ENCODE measurements around the gene SEC23B.
"Not testable (repeated sequence)": the region's sequence is repeated elsewhere in the genome, so short reads cannot be mapped to it uniquely, and the experiment has no call there.

Gene SEC23B

DNA sequence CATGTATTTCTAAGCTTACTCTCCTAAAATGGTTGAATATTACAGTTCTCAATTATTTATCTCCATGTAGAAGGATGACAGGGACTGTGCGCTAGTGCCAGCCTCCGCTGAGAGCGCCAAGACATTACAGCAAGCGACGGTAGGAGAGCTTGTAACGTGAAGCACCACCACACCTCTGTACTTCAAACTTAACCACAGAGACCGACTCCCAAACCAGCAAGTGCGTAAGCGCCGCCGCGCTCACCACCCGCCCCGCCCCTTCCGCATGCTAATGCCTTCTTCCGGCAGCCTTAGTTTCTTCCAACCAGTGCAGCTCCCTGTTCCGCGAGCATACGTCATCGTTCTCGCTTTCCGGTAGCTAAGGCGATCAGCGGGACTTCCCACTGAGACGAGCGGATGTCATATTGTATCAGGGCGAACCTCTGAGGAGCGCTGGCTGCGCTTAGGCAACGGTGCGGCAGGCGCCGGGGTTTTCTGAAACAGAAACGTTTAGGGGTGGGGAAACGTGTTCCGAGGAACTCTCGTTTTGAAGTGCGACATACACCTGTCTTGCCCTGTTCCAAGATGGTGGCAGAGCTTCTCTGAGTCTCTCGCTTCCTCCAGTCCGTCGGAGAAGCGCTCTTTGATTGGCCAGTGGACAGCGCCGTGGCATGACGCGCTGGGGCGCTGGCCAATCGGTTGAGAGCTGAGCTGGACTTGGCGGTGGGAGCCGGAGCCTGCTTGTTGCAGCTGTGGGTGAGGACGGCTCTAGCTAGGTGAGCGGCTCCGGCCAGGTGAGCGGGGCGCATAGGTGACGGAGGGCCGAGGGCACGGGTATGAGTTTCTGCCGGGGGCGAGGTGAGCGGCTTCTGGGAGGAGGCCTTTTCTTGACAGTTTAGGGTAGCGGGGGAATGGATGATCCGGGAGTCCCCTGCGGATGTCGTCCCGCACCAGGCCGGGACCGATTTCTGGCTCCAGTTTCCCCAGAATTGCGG is at the start of gene SEC23B:
TSS of gene SEC23B (plus strand) at position 723 of the 974 bp plus-strand sequence. CDS start 2,896 bp downstream, outside the sequence.
- peak; percentile 96 for DNase-seq (ENCODE audit: low read depth, low spot score)

DNA sequence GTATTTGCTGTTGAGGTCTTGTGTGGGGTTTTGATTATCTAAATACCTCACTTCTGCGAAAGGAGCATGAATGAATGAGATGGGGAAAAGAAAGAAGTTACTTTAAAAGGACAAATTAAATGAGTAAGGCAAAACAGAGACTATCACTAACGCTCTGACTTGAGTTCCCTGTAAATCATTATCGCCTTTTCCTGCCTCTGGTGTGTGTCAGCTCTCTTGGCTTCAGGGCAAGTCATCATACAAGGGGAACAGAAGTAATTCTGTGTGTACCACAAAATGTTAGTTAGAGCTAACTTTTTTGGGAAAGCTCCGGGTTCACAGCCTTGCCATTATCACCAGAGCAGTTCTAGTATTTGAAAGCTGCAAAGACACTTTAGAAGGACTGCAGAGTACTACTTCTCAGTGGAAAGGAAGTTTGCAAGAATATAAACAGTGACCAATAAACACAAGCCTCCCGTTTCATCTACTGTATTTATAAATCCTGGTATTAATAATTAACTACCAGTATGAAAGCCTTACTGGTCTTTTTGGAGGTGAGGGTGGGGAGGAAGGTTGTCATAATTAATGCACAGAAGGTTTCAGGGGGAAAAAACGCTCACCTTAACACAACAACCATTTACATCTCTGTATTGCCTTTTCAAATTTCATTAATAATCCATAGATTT is 42.1 kb upstream of the SEC23B start:
- DNase-seq (ENCODE audit: low read depth, low spot score), result no peak

DNA sequence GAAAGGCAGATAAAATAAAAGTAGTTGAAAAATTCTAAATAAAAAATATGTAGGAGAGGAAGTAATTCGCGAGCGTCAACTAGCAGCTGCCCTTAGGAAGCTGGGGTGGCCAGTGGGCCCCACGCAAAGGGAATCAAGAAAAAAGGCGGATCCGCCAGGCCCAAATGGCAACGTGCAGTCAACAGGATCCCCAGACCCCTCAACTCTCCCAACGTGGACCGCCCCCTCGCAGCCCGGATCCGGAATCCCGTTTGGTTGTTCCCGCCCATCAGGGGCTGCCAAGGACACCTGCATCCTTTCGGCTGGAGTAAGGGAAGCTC is 41.2 kb upstream of the SEC23B start:
- DNase-seq (ENCODE audit: low read depth, low spot score), result no peak

DNA sequence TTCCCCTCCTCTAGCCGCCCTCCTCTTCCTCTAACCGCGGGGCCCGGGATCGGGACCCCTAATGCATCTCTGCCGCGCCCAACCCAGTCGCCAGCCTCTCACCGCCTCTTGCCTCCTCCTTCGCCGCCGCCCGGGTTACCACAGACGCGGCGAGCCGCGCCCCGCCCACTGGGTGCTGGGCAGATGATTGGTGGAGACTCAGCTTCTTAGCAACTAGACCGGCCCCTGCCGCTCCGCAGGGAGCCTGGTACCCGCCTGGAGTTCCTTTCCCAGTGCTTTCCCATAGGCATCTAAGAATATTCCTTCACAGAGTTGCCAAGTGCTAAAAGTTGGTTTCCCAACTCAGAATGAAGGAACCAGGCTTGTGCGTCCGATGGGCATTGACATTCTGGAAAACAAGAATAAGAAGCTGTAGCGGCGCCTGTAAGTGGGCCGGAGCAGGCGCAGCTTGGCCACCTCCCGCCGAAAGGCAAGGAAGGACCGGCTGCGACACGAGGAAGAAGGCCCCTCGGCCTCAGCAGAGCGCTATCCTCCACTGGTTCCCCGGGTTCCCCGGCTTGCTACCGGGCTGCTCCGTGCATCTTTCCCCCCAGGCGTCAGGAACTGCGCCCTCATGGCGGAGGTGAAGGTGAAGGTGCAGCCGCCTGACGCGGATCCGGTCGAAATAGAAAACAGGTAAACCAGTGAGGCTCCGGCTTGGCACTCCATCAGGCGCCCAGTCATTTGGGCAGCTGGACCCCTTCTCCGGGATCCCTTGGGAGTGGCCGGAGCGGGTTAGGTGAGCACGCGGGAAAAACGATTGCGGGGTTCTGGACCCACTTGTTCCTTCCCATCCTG is 40.6 kb upstream of the SEC23B start, which contains the start of the genes DZANK1 and POLR3F:
TSS of gene DZANK1 (minus strand) at position 137 of the 837 bp plus-strand sequence. CDS start 1,672 bp downstream, outside the sequence.
TSS of gene POLR3F (plus strand) at position 497 of the 837 bp plus-strand sequence. CDS start at position 614, 117 bp downstream.
- DNase-seq (ENCODE audit: low read depth, low spot score), result peak; percentile 82

DNA sequence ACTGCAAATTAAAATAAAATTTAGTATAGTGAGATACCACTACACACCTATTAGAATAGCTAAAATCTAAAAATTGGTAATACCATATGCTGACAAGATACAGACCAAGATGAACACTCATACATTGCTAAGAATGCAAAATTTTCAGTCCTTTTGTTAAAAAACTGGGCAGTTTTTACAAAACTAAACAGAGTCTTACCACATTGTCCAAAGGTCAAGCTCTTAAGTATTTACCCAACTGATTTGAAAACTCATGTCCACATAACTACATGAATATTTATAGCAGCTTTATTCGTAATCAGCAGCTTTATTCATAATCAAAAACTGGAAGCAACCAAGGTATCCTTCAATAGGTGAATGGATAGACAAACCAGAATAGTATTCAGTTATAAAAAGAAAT is 30.5 kb upstream of the SEC23B start:
- no peak for DNase-seq (ENCODE audit: low read depth, low spot score)

DNA sequence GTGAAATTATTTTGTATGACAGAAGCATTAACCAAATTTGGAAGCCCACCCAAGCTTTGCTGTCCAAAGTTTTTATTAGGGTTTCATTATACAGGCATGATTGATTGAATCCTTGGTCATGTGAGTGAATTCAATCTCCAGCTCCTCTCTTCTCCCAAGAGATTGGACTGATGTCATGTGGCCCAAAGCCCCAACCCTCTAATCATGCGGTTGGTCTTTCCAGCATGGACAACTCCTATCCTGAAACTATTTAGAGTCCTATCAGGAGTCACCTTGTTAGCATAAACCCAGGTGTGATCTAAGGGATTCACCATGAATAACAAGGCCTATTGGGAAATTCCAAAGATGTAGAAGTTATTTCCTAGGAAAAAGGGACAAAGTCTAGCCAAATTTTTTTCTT is 29.9 kb upstream of the SEC23B start:
- no peak for DNase-seq (ENCODE audit: low read depth, low spot score)

DNA sequence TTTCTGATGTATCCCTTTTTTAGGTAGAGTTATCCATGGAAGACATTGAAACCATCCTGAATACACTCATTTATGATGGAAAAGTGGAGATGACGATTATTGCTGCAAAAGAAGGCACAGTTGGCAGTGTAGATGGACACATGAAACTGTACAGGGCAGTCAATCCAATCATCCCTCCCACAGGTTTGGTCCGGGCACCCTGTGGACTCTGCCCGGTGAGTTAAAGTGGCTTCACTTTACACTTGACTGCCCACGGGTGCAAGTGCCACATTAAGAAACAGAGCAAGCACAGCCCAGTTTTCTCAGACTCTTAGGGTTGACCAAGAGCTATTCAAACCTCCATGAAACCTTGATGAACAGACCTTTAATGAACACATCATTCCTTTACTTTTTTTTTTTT is 26.1 kb upstream of the SEC23B start:
- DNase-seq (ENCODE audit: low read depth, low spot score), result no peak

DNA sequence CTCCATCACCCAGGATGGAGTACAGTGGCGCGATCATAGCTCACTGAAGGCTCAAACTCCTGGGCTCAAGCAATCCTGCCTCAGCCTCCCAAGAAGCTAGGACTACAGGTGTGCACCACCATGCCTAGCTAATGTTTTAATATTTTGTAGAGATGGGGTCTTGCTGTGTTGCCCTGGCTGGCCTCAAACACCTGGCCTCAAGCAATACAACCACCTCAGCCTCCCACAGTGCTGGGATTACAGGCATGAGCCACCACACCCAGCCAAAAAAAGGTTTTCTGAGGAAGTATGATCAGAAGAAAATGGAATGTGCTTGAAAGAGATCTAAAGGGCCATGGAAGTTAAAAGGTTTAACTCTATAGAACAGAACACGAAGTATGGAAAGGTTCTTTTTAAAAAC is 19.4 kb upstream of the SEC23B start:
- DNase-seq (ENCODE audit: low read depth, low spot score), result no peak

DNA sequence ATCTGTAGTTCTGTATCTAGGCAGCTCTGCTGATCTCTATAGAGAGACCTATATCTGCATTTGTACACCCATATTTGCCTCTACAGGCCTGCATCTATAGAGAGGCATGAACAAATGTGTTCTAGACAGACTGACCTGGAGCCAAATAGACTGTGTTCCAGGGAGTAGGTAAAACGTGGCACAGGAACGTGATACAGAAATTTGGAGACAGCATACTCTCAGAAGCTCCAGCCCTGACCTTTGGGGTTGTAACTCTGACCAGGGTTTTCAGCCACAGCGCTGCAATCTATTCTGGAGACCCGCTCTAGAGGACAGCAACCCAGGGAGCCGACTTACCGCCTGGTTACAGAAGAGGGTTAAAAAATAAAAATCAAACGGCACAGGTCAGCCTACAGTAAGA is 11.7 kb upstream of the SEC23B start:
- DNase-seq (ENCODE audit: low read depth, low spot score), result no peak

DNA sequence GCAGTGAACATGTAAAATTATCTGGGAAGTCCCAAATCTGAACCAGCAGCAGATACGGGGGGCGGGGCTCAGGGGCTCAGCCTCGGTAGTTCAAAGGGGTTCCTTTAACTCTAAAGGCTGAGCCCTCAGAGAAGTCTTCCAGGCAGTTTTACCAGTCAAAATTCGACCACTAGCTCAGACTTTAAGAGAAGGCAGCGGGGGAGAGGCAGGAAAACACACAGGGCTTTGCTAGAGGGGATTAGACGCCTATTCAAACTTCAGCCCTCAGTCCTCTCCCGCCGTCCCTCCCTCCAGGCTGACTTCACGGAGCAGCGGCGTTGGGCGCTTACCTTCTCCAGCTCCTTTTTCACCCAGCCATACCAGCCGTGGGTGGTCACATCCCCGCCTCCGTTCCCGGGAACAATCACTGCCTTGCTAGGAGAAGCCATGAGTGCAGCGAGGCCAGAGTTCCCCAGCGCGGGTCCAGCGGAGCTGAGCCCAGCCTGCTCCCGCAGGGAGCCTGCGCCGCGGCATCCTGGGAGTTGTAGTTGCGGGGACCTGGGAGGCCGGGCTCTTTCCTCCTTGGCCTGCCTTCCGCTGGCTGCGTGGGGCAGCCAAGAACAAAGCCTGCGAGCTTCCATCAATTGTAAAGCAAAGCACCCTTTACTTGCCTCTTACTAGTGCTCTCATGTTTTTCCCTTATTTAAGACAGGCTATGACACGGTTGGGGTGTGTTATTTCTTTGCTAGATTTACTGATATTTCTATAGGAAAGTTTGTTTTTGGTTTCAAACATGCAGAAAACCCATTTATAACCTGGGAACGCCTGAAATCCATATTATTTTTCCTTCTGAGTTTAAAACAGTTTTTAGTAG is 10.8 kb upstream of the SEC23B start, which contains the start of gene RBBP9:
TSS of gene RBBP9 (minus strand) at position 486 of the 853 bp plus-strand sequence. CDS start at position 428, 58 bp downstream.
- DNase-seq (ENCODE audit: low read depth, low spot score), result peak; percentile 39

DNA sequence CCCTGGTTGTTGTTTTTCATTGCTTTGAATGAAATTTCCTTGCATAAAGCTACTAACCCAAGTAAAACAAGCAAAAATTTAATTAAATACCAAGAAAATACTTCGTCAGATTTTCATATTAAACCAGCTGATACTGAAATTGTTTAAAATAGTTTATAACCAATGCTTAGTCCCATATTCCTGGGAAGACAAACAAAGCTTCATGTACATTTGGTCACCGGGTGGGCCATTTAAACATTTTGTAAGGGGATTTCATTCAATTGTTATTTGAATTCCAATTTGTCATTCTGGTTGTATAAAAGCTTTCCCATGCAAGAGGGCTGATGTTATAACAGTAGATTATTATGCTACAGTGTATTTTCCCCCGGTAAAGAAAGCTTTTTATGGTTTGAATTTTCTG is 10.1 kb upstream of the SEC23B start:
- no peak for DNase-seq (ENCODE audit: low read depth, low spot score)

DNA sequence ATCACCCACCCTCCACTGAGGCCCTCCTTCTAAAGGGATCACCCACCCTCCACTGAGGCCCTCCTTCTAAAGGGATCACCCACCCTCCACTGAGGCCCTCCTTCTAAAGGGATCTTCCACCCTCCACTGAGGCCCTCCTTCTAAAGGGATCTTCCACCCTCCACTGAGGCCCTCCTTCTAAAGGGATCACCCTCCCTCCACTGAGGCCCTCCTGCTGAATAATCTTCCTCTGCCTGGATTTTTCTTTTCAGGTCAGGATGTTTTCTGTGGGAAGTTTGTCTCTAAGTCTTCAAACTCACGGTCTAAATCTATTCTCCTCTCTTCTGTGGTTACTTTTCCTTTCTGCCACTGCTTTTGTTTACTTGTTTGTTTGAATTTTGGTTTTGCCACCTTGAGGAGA is 6.1 kb upstream of the SEC23B start:
- DNase-seq (ENCODE audit: low read depth, low spot score), result not testable (repeated sequence)

DNA sequence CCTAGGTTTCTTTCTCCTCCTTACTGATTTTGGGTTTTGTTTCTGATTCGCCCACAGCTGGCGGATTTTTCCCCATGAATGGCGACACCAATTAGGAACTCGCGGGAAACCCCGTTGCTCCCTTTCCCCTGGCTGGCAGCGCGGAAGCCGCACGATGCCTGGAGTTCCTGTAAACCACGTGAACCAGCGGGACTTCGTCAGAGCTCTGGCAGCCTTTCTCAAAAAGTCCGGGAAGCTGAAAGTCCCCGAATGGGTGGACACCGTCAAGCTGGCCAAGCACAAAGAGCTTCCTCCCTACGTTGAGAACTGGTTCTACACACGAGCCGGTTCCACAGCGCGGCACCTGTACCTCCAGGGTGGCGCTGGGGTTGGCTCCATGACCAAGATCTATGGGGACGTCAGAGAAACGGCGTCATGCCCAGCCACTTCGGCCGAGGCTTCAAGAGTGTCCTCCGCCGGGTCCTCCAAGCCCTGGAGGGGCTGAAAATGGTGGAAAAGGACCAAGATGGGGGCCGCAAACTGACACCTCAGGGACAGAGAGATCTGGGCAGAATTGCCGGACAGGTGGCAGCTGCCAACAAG is 3.2 kb upstream of the SEC23B start:
- DNase-seq (ENCODE audit: low read depth, low spot score), result no peak

DNA sequence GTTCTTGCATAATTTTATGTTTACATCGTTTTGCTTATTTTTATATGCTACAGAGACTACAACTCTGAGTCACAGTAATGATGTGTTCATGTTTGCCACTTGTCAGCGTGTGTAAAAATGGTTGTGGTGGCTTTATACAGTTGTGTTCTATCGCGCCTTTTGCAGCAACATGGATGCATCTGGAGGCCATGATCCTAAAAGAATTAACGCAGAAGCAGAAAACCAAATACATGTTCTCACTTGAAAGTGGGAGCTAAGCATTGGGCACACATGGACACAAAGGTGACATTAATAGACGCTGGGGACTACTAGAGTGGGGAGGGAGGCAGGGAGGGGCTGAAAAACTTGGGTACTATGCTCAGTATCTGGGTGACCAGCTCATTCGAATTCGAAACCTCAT is 996 bp upstream of the SEC23B start:
- no peak for DNase-seq (ENCODE audit: low read depth, low spot score)

DNA sequence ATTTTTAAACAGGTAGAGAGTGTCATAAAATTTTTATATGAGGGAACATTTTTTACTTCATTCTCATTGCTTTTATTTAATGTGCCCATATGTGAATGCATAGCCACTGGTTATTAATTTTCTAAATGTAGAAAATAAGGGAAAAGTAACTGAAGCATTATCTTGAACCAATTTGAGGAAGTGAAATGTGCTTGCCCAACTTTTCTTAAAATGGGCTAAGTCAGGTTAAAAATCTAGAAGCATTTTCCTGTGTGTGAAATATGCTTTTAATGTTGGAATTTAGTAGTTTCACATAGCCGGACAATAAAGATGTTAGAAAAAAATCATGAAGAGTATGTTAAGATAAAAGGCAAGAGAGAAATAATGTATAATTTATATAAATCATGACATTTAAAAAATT is 3.8 kb downstream of the SEC23B start:
- DNase-seq (ENCODE audit: low read depth, low spot score), result no peak

DNA sequence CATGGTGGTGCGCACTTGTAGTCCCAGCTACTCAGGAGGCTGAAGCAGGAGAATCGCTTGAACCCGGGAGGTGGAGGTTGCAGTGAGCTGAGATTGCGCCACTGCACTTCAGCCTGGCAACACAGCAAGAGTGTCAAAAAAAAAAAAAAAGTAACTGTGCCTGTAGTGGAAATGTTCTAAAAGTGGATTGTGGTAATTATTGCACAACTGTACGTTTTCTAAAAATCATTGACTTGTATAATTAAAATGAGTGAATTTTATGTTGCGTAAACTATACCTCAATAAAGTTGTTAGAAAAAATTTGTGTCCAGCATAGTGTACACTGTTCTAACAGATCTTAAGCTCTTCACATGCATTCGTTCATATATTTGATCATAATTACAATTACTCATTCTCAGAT is 5.5 kb downstream of the SEC23B start:
- no peak for DNase-seq (ENCODE audit: low read depth, low spot score)

DNA sequence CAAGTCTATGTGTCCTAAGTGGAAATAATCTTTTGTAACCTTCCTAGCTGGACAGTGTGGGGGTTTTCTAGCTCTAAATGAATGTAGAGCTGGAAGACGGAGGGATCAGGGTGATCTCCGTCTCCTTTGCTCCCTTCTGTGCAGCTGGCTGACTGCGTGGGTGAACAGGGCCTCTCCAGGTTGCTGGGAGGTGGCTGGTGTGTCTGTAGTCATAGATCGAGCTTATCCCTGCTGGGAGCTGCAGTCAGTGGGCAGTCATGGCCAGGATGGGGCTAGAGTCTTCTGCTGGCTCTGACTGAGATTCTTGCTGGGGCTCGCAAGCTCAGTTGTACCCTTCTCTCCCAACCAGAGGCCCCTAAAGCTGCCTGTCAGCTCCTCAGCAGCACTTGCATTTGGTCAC is 6.4 kb downstream of the SEC23B start:
- DNase-seq (ENCODE audit: low read depth, low spot score), result no peak

DNA sequence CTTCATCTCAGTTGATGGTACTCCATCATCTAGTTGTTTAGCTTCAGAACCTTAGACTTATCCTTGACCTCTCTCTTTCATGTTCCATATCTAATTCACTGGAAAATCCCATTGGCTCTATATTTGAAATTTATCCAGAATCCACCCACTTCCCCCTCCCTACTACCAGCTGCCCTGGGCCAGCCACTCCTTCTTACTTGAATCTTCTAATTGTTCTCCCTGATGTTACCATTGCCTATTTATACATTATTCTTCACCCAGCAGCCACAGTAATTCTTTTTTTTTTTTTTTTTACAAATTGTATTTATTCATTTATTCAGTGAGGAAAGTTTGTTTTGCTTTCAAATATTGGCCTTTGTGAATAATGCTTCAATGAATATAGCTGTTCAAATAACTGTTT is 8.2 kb downstream of the SEC23B start:
- no peak for DNase-seq (ENCODE audit: low read depth, low spot score)

DNA sequence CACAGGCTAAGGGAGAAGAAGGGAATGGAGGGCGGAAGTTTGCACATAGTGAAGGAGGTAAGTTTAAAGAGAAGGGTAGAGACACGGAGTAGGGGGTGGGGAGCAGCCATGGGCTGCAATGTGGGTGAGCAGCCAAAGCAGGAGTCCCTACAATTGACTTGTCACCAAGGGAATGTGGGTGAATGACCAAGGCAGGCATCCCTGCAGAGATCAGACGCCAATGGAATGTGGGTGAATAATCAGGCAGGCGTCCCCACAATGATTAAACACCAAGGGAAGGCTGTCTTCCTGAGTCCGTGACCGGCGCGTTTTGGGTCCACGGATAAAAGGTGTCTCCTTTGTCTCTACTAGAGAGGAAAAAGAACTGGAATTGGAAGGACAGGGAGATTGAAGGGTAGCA is 14.3 kb downstream of the SEC23B start:
- not testable (repeated sequence) for DNase-seq (ENCODE audit: low read depth, low spot score)

DNA sequence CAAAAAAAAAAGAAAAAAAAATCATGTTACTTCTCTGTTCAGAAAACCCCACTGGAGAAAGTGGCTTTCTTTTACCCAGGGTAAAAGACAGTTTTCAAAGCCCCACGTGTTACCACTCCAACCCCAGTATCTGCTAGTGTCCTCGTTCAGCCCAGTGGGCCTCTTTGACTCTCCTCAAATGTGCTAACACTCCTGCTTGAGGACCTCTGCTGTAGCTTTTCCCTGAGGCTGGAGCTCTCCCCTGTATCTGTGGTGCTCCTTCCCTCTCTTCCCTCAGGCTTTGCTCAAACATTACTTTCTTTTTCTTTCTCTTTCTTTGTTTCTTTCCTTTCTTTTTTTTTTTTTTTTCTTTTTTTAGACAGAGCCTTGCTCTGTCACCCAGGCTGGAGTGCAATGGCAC is 15.3 kb downstream of the SEC23B start:
- DNase-seq (ENCODE audit: low read depth, low spot score), result no peak
